ENCODE results near the gene HPS3.
"Not testable (repeated sequence)": the region's sequence is repeated elsewhere in the genome, so short reads cannot be mapped to it uniquely, and the experiment has no call there.

The HPS3 gene

GRCh38 chr3:149129326-149130205, at the start of gene HPS3:
Gene HPS3 (plus strand): TSS chr3:149129638. CDS start chr3:149129724, 86 bp downstream.
- DNase-seq: peak; percentile 91

GRCh38 chr3:149080011-149080698, 49.3 kb upstream of the HPS3 start:
- no peak for DNase-seq

GRCh38 chr3:149080699-149081091, 48.7 kb upstream of the HPS3 start:
- no peak for DNase-seq

GRCh38 chr3:149081772-149082171, 47.7 kb upstream of the HPS3 start:
- no peak for DNase-seq

- no peak for DNase-seq
Measured at GRCh38 chr3:149085828-149086231, 43.6 kb upstream of the HPS3 start.

- peak; percentile 96 for DNase-seq
Measured at GRCh38 chr3:149086232-149086988, 43.0 kb upstream of the HPS3 start, which contains the start of gene HLTF. Gene HLTF (minus strand): TSS chr3:149086533. CDS start chr3:149086336, 197 bp downstream.

- no peak for DNase-seq
Measured at GRCh38 chr3:149087208-149087607, 42.2 kb upstream of the HPS3 start.

GRCh38 chr3:149089395-149089794, 40.0 kb upstream of the HPS3 start:
- DNase-seq: no peak

GRCh38 chr3:149090461-149090860, 39.0 kb upstream of the HPS3 start:
- DNase-seq: no peak

GRCh38 chr3:149090907-149091306, 38.5 kb upstream of the HPS3 start:
- DNase-seq: no peak

GRCh38 chr3:149091983-149092382, 37.5 kb upstream of the HPS3 start:
- no peak for DNase-seq

GRCh38 chr3:149095487-149095886, 34.0 kb upstream of the HPS3 start:
- no peak for DNase-seq

- not testable (repeated sequence) for DNase-seq
Measured at GRCh38 chr3:149097987-149098386, 31.5 kb upstream of the HPS3 start.

- DNase-seq: no peak
Measured at GRCh38 chr3:149101154-149101553, 28.3 kb upstream of the HPS3 start.

- DNase-seq: no peak
Measured at GRCh38 chr3:149101641-149102040, 27.8 kb upstream of the HPS3 start.

- DNase-seq: no peak
Measured at GRCh38 chr3:149104484-149104883, 25.0 kb upstream of the HPS3 start.

- DNase-seq: no peak
Measured at GRCh38 chr3:149114458-149114857, 15.0 kb upstream of the HPS3 start.

- DNase-seq: no peak
Measured at GRCh38 chr3:149115114-149115513, 14.3 kb upstream of the HPS3 start.

GRCh38 chr3:149118724-149119123, 10.7 kb upstream of the HPS3 start:
- DNase-seq: no peak

- DNase-seq: no peak
Measured at GRCh38 chr3:149119466-149119865, 10.0 kb upstream of the HPS3 start.

- no peak for DNase-seq
Measured at GRCh38 chr3:149120051-149120972, 9.1 kb upstream of the HPS3 start.
